Measurements from ENCODE around the gene NUDT3.
"Not testable (repeated sequence)": the region's sequence is repeated elsewhere in the genome, so short reads cannot be mapped to it uniquely, and the experiment has no call there.

DNA sequence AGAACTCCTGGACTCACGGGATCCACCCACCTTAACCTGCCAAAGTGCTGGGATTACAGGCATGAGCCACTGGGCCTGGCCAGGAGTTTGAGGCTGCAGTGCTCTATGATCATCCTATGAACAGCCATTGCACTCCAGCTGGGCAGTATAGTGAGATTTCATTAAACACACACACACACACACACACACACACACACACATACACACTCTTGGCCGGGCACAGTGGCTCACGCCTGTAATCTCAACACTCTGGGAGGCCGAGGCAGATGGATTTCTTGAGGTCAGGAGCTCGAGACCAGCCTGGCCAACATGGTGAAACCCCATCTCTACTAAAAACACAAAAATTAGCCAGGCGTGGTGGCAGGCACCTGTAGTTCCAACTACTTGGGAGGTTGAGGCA is 38.2 kb downstream of the NUDT3 start:
- TF ChIP-seq, protein P1, sequence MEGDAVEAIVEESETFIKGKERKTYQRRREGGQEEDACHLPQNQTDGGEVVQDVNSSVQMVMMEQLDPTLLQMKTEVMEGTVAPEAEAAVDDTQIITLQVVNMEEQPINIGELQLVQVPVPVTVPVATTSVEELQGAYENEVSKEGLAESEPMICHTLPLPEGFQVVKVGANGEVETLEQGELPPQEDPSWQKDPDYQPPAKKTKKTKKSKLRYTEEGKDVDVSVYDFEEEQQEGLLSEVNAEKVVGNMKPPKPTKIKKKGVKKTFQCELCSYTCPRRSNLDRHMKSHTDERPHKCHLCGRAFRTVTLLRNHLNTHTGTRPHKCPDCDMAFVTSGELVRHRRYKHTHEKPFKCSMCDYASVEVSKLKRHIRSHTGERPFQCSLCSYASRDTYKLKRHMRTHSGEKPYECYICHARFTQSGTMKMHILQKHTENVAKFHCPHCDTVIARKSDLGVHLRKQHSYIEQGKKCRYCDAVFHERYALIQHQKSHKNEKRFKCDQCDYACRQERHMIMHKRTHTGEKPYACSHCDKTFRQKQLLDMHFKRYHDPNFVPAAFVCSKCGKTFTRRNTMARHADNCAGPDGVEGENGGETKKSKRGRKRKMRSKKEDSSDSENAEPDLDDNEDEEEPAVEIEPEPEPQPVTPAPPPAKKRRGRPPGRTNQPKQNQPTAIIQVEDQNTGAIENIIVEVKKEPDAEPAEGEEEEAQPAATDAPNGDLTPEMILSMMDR (IDR thresholded peaks at IDR 0.05), result not testable (repeated sequence)
- not testable (repeated sequence) for TF ChIP-seq POLR2A, POLR2AphosphoS5 (IDR thresholded peaks at IDR 0.05)

Data from breast epithelium (tissue), 3 donors.